Neural progenitor cell (in vitro differentiated cells): Measurements from ENCODE around the gene OTULIN.

ENCODE experiments used
- CTCF ChIP-seq: fragments of 200-600 bp; sonication (generic); IDR thresholded peaks from 2 replicates; pipeline ENCODE4 v1.5.1; 2017; ENCODE audit warnings: antibody characterized with exemption, mild to moderate bottlenecking
- EZH2 ChIP-seq: fragments of 200-600 bp; sonication (generic); IDR thresholded peaks from 2 replicates; pipeline ENCODE4 v1.6.1; 2017; ENCODE audit warnings: antibody characterized with exemption, mild to moderate bottlenecking, moderate library complexity
- EZH2phosphoT487 ChIP-seq: fragments of 200-600 bp; sonication (generic); IDR thresholded peaks from 2 replicates; pipeline ENCODE4 v1.6.1; 2017; ENCODE audit warnings: antibody characterized with exemption

- no peak for TF ChIP-seq CTCF
- no peak for TF ChIP-seq EZH2phosphoT487
- TF ChIP-seq EZH2 = no peak
These were observed 83.8 kb downstream of the OTULIN start for GRCh38 chr5:14748180-14748900.
